MM.1S (cell line): ENCODE results near the gene ZP1.

Source experiments
- DNase-seq: peaks from one replicate; pipeline ENCODE4 v3.0.0-alpha.2; 2015
- H2AFZ ChIP-seq: fragments of 300-600 bp; sonication (generic); 2 replicates; pipeline ENCODE4 v1.6.0; 2016; ENCODE audit warnings: antibody characterized with exemption, low read length
- H3F3A ChIP-seq: fragments of 300-600 bp; sonication (generic); 2 replicates; pipeline ENCODE4 v1.6.1; 2016; ENCODE audit warnings: mild to moderate bottlenecking, antibody characterized with exemption, low read length, moderate library complexity, mixed read lengths; ENCODE audit not compliant: insufficient read depth
- H3K27ac ChIP-seq: fragments of 300-600 bp; sonication (generic); 2 replicates; pipeline ENCODE4 v1.5.1; 2016; ENCODE audit warnings: mild to moderate bottlenecking, low read length
- H3K27me3 ChIP-seq: fragments of 300-600 bp; sonication (generic); replicated peaks from 2 replicates; pipeline ENCODE4 v1.6.0; 2016; ENCODE audit warnings: low read length; ENCODE audit not compliant: insufficient read depth
- H3K36me3 ChIP-seq: fragments of 300-600 bp; sonication (generic); replicated peaks from 2 replicates; pipeline ENCODE4 v1.6.1; 2016; ENCODE audit warnings: mild to moderate bottlenecking, low read length, mixed read lengths; ENCODE audit not compliant: insufficient read depth
- H3K4me1 ChIP-seq: fragments of 300-600 bp; sonication (generic); 2 replicates; pipeline ENCODE4 v1.6.1; 2016; ENCODE audit warnings: low read length, mixed read lengths
- H3K4me2 ChIP-seq: fragments of 300-600 bp; sonication (generic); 2 replicates; pipeline ENCODE4 v1.6.0; 2016; ENCODE audit warnings: low read depth, low read length
- H3K4me3 ChIP-seq: fragments of 300-600 bp; sonication (generic); 2 replicates; pipeline ENCODE4 v1.5.1; 2016; ENCODE audit warnings: low read length, mixed read lengths
- H3K79me2 ChIP-seq: fragments of 300-600 bp; sonication (generic); 2 replicates; pipeline ENCODE4 v1.6.1; 2016; ENCODE audit warnings: mixed run types, low read length, mixed read lengths
- H3K9ac ChIP-seq: fragments of 300-600 bp; sonication (generic); 2 replicates; pipeline ENCODE4 v1.6.1; 2016; ENCODE audit warnings: low read length, mixed read lengths
- H3K9me2 ChIP-seq: fragments of 300-600 bp; sonication (generic); replicated peaks from 2 replicates; pipeline ENCODE4 v1.6.1; 2016; ENCODE audit warnings: mild to moderate bottlenecking, low read length, mixed read lengths; ENCODE audit not compliant: insufficient read depth
- H3K9me3 ChIP-seq: fragments of 300-600 bp; sonication (generic); replicated peaks from 2 replicates; pipeline ENCODE4 v1.6.1; 2016; ENCODE audit warnings: mild to moderate bottlenecking, low read length, mixed read lengths; ENCODE audit not compliant: insufficient read depth
- H4K20me1 ChIP-seq: fragments of 300-600 bp; sonication (generic); 2 replicates; pipeline ENCODE4 v1.6.1; 2016; ENCODE audit warnings: mild to moderate bottlenecking, low read length, moderate library complexity, mixed read lengths; ENCODE audit not compliant: insufficient read depth
- EZH2 ChIP-seq: fragments of 300-600 bp; sonication (generic); optimal IDR thresholded peaks from 2 replicates; pipeline ENCODE3; 2017; ENCODE audit warnings: low read depth, mild to moderate bottlenecking, antibody characterized with exemption, low read length, mixed read lengths
- EZH2phosphoT487 ChIP-seq: fragments of 300-600 bp; sonication (generic); IDR thresholded peaks from 2 replicates; pipeline ENCODE4 v1.6.1; 2018; ENCODE audit warnings: antibody characterized with exemption, low read length
- TF ChIP-seq, protein P1 (sequence below): fragments of 300-600 bp; sonication (generic); IDR thresholded peaks from 2 replicates; pipeline ENCODE4 v1.5.1; 2016; ENCODE audit warnings: antibody characterized with exemption, low read length, mixed read lengths

Gene ZP1

GRCh38 chr11:60852982-60853950, 14.1 kb upstream of the ZP1 start:
- no peak overlapping the region for H3K4me2 ChIP-seq
- TF ChIP-seq EZH2phosphoT487, result no peak
- TF ChIP-seq, protein P1, sequence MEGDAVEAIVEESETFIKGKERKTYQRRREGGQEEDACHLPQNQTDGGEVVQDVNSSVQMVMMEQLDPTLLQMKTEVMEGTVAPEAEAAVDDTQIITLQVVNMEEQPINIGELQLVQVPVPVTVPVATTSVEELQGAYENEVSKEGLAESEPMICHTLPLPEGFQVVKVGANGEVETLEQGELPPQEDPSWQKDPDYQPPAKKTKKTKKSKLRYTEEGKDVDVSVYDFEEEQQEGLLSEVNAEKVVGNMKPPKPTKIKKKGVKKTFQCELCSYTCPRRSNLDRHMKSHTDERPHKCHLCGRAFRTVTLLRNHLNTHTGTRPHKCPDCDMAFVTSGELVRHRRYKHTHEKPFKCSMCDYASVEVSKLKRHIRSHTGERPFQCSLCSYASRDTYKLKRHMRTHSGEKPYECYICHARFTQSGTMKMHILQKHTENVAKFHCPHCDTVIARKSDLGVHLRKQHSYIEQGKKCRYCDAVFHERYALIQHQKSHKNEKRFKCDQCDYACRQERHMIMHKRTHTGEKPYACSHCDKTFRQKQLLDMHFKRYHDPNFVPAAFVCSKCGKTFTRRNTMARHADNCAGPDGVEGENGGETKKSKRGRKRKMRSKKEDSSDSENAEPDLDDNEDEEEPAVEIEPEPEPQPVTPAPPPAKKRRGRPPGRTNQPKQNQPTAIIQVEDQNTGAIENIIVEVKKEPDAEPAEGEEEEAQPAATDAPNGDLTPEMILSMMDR, result no peak
- no peak for TF ChIP-seq EZH2
- H3K4me3 ChIP-seq, result no peak overlapping the region
- H3K27ac ChIP-seq, result no peak overlapping the region
- no peak overlapping the region for H2AFZ ChIP-seq
- H3K9ac ChIP-seq, result no peak overlapping the region
- no peaks in the 10 kb centered on the region for H3K9me3 ChIP-seq
- peaks cover 31% of the 10 kb centered on the region for H3K36me3 ChIP-seq
- H4K20me1 ChIP-seq, result no peaks in the 10 kb centered on the region
- 0 out of 2 replicates have a peak, but pooled peaks cover under 1% of the 10 kb centered on the region for H3K4me1 ChIP-seq
- H3K9me2 ChIP-seq, result no peaks in the 10 kb centered on the region
- H3K27me3 ChIP-seq, result no peaks in the 10 kb centered on the region
- H3K79me2 ChIP-seq, result peaks cover 16% of the 10 kb centered on the region
- H3F3A ChIP-seq, result peaks cover 38% of the 10 kb centered on the region
- DNase-seq, result no peak

DNA sequence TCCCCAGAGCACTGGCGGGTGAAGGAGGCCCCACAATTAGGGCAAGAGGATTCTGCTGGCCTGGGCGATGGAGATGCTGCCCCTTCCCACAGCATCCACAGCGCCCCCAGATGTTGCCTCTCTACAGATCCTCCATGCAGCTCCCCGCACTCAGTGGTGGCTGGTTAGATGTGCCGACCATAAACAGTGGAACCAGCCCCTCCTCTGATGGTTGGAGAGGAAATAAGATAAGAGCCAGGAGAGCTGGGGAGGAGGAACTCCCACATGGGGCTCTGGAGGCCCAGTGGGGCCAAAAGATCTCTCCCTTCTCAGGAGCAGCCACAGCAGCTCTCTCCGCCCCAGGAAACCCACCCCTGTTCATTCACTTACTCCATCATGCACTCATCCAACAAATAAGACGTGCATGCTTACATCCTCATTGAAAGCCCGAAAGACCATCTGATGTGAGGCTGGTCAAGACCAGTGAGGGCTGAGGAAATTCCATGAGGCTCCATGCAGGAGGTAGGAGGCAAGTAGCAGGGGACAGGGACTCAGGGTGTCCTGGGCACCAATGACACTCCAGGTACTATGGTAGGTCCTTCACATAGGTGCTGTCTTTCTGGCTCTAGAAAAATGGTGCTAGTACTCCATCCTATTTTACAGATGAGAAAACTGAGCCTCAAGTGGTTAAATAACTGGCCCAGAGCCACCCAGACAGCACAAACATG, 13.0 kb upstream of the ZP1 start:
- H3K9ac ChIP-seq, result no peak overlapping the region
- no peak overlapping the region for H3K27ac ChIP-seq
- H3K9me3 ChIP-seq, result no peaks in the 10 kb centered on the region

GRCh38 chr11:60854847-60855725, 12.3 kb upstream of the ZP1 start:
- peaks cover 29% of the 10 kb centered on the region for H3F3A ChIP-seq
- TF ChIP-seq, protein P1, result no peak
- TF ChIP-seq EZH2 (no peak), EZH2phosphoT487 (no peak)
- H3K27ac ChIP-seq, result no peak overlapping the region
- no peak for DNase-seq
- no peaks in the 10 kb centered on the region for H3K9me2 ChIP-seq
- no peak overlapping the region for H3K4me2 ChIP-seq
- no peak overlapping the region for H3K4me3 ChIP-seq
- H4K20me1 ChIP-seq, result no peaks in the 10 kb centered on the region
- H3K9ac ChIP-seq, result no peak overlapping the region
- H3K9me3 ChIP-seq, result no peaks in the 10 kb centered on the region
- peaks cover 9% of the 10 kb centered on the region; the same call in 1 of the 2 replicates for H3K4me1 ChIP-seq
- no peaks in the 10 kb centered on the region for H3K27me3 ChIP-seq
- H2AFZ ChIP-seq, result no peak overlapping the region
- no peaks in the 10 kb centered on the region for H3K79me2 ChIP-seq
- H3K36me3 ChIP-seq, result peaks cover 19% of the 10 kb centered on the region

More for the DNA sequence above, 13.0 kb upstream of the ZP1 start:
- Histone ChIP-seq H3K9me2 (no peaks in the 10 kb centered on the region), H3K4me1 (peaks cover 9% of the 10 kb centered on the region; the same call in 1 of the 2 replicates), H3K36me3 (peaks cover 25% of the 10 kb centered on the region), H3K27me3 (no peaks in the 10 kb centered on the region), H4K20me1 (no peaks in the 10 kb centered on the region), H3K4me2 (no peak overlapping the region), H3F3A (peaks cover 37% of the 10 kb centered on the region), H3K79me2 (peaks cover 6% of the 10 kb centered on the region), H3K4me3 (no peak overlapping the region), H2AFZ (no peak overlapping the region)
- TF ChIP-seq, protein P1, result no peak
- TF ChIP-seq EZH2phosphoT487, result no peak
- TF ChIP-seq EZH2, result no peak
- DNase-seq, result no peak
